Right cardiac atrium (tissue), 5 donors: ENCODE results near the gene TEX26. TPM values are rescaled to one million over a fixed set of nuclear protein-coding genes. Genes with fewer than 3 reads are reported as not detected.
"Not testable (repeated sequence)": the region's sequence is repeated elsewhere in the genome, so short reads cannot be mapped to it uniquely, and the experiment has no call there.

Source experiments
- ATAC-seq, 2 donors: fragments of 200-7000 bp; cut with Tn5 transposase; one replicate each; pipeline versions ENCODE4 v1.8.0 to v1.9.1; 2020; ENCODE audit warnings: moderate library complexity in 2 of 2, mild to moderate bottlenecking in 1 of 2
- DNase-seq, 3 donors: peaks; one replicate each; pipeline ENCODE4 v3.0.0-alpha.2; 2020
- H3K27ac ChIP-seq: one replicate; pipeline ENCODE4 v1.5.1; 2013; ENCODE audit warnings: mild to moderate bottlenecking, low read length, control low read depth, moderate library complexity
- H3K27me3 ChIP-seq: one replicate; pipeline ENCODE4 v1.6.1; 2013; ENCODE audit not compliant: control insufficient read depth, insufficient read depth
- H3K4me1 ChIP-seq: one replicate; pipeline ENCODE4 v1.6.1; 2013; ENCODE audit warnings: low read length; ENCODE audit not compliant: control insufficient read depth, insufficient read depth
- H3K4me3 ChIP-seq: one replicate; pipeline ENCODE4 v1.5.1; 2013; ENCODE audit warnings: low read length, control low read depth
- H3K9me3 ChIP-seq: one replicate; pipeline ENCODE4 v1.6.1; 2013; ENCODE audit warnings: low read length; ENCODE audit not compliant: control insufficient read depth
- WGBS: extraction: QIAGEN DNeasy Blood & Tissue Kit; methylation state at CpG from one replicate; pipeline ENCODE4 v1.1.7; 2013; 5-methylcytosine and 5-hydroxymethylcytosine counted together
- intact Hi-C, 4 donors: fragments of 100-400 bp; cut with DNase I; formaldehyde crosslinking; loops; one replicate each; pipeline versions ENCODE4 v1.11.0 to v1.14.0; 2022 to 2023
- polyA plus RNA-seq: library from polyadenylated mRNA; stranded (reverse); fragments of 200-250 nt; gene quantifications from one replicate; pipeline ENCODE4 v1.2.3, GENCODE V29; 2013
- total RNA-seq, 4 donors: library from RNA; stranded (reverse); fragmentation: NEBNext Ultra II Directional; extraction: Animal tissue kit (Norgen Biotek cat#: 25700); gene quantifications; one replicate each; pipeline ENCODE4 v1.2.1, GENCODE V29; 2021
- donor health status: healthy with polysubstance abuse.
- donor health status: DM: no; HTN: yes; CAD: no.
- donor health status: DM: no; HTN: no; CAD: no.
- donor health status: DM: no; HTN: yes; CAD: no; lungs with severe emphysema.
- donor health status: DM: yes; HTN: yes; CAD: no.

The TEX26 gene
- total and polyA plus RNA-seq, 5 donors, result 0.27 TPM; not detected in 4

GRCh38 chr13:30920162-30920909 lies 12.1 kb upstream of the TEX26 start:
- Histone ChIP-seq H3K27ac (no peak overlapping the region), H3K4me1 (no peaks in the 10 kb centered on the region), H3K27me3 (no peaks in the 10 kb centered on the region), H3K4me3 (no peak overlapping the region), H3K9me3 (no peaks in the 10 kb centered on the region)
- 85% methylated on average over 5 of the region's 5 CpGs for WGBS
- intact Hi-C loops, result no loop called here
- ATAC-seq (no peak), DNase-seq (no peak)

GRCh38 chr13:30923418-30923817 lies 9.0 kb upstream of the TEX26 start:
- no peak for ATAC-seq
- intact Hi-C loops, result no loop called here
- Histone ChIP-seq H3K27me3 (no peaks in the 10 kb centered on the region), H3K4me3 (no peak overlapping the region), H3K9me3 (no peaks in the 10 kb centered on the region), H3K4me1 (no peaks in the 10 kb centered on the region), H3K27ac (no peak overlapping the region)
- 97% methylated on average over 1 of the region's 1 CpG for WGBS
- DNase-seq, result no peak

GRCh38 chr13:30924721-30925120 lies 7.7 kb upstream of the TEX26 start:
- ATAC-seq, result no peak

GRCh38 chr13:30925429-30925828 lies 7.0 kb upstream of the TEX26 start:
- DNase-seq, result no peak
- H3K27ac ChIP-seq, result no peak overlapping the region
- no peak for ATAC-seq
- H3K4me3 ChIP-seq, result no peak overlapping the region
- no peaks in the 10 kb centered on the region for H3K9me3 ChIP-seq
- WGBS, result 92% methylated on average over 1 of the region's 1 CpG
- intact Hi-C loops, result no loop called here
- no peaks in the 10 kb centered on the region for H3K27me3 ChIP-seq
- no peaks in the 10 kb centered on the region for H3K4me1 ChIP-seq

More at GRCh38 chr13:30924721-30925120, 7.7 kb upstream of the TEX26 start:
- WGBS, result 83% methylated on average over 3 of the region's 3 CpGs
- intact Hi-C loops, result no loop called here
- no peak for DNase-seq
- H3K27me3 ChIP-seq, result no peaks in the 10 kb centered on the region
- no peaks in the 10 kb centered on the region for H3K4me1 ChIP-seq
- H3K27ac ChIP-seq, result no peak overlapping the region
- no peaks in the 10 kb centered on the region for H3K9me3 ChIP-seq
- no peak overlapping the region for H3K4me3 ChIP-seq

GRCh38 chr13:30926781-30927180 lies 5.7 kb upstream of the TEX26 start:
- DNase-seq, result no peak
- ATAC-seq, result no peak
- Histone ChIP-seq H3K27me3 (no peaks in the 10 kb centered on the region), H3K27ac (no peak overlapping the region), H3K4me3 (no peak overlapping the region), H3K9me3 (no peaks in the 10 kb centered on the region), H3K4me1 (no peaks in the 10 kb centered on the region)
- WGBS, result 89% methylated on average over 3 of the region's 3 CpGs
- intact Hi-C loops, result no loop called here

- intact Hi-C loops, H3K27ac ChIP-seq, H3K27me3 ChIP-seq, H3K4me1 ChIP-seq, H3K4me3 ChIP-seq, H3K9me3 ChIP-seq, ATAC-seq, DNase-seq: not testable (repeated sequence)
- WGBS, result 69% methylated on average over 3 of the region's 3 CpGs
These were observed 5.3 kb upstream of the TEX26 start for GRCh38 chr13:30927188-30927587.

GRCh38 chr13:30927595-30927994 lies 4.9 kb upstream of the TEX26 start:
- no peak overlapping the region for H3K4me3 ChIP-seq
- DNase-seq (no peak), ATAC-seq (no peak)
- no peaks in the 10 kb centered on the region for H3K4me1 ChIP-seq
- whole genome bisulfite sequencing, result 95% methylated on average over 1 of the region's 1 CpG
- intact Hi-C loops, result no loop called here
- no peak overlapping the region for H3K27ac ChIP-seq
- no peaks in the 10 kb centered on the region for H3K27me3 ChIP-seq
- no peaks in the 10 kb centered on the region for H3K9me3 ChIP-seq

GRCh38 chr13:30928978-30929377 lies 3.5 kb upstream of the TEX26 start:
- WGBS, result 79% methylated on average over 5 of the region's 5 CpGs
- ATAC-seq (no peak), DNase-seq (no peak)
- no peaks in the 10 kb centered on the region for H3K9me3 ChIP-seq
- no peaks in the 10 kb centered on the region for H3K4me1 ChIP-seq
- H3K4me3 ChIP-seq, result no peak overlapping the region
- no peaks in the 10 kb centered on the region for H3K27me3 ChIP-seq
- no peak overlapping the region for H3K27ac ChIP-seq
- intact Hi-C loops, result no loop called here

GRCh38 chr13:30933354-30933670 lies 856 bp downstream of the TEX26 start:
- H3K9me3 ChIP-seq, result no peaks in the 10 kb centered on the region
- WGBS, result 73% methylated on average over 3 of the region's 3 CpGs
- ATAC-seq (peak; percentile 48 to 56), DNase-seq (no peak)
- H3K27me3 ChIP-seq, result no peaks in the 10 kb centered on the region
- no peaks in the 10 kb centered on the region for H3K4me1 ChIP-seq
- no peak overlapping the region for H3K4me3 ChIP-seq
- no peak overlapping the region for H3K27ac ChIP-seq
- intact Hi-C loops, result no loop called here

GRCh38 chr13:30934381-30934780 lies 1.9 kb downstream of the TEX26 start:
- DNase-seq (no peak), ATAC-seq (no peak)
- no peaks in the 10 kb centered on the region for H3K9me3 ChIP-seq
- intact Hi-C loops, result no loop called here
- no peak overlapping the region for H3K27ac ChIP-seq
- H3K4me1 ChIP-seq, result no peaks in the 10 kb centered on the region
- no peaks in the 10 kb centered on the region for H3K27me3 ChIP-seq
- 80% methylated on average over 6 of the region's 6 CpGs for WGBS
- H3K4me3 ChIP-seq, result no peak overlapping the region

- intact Hi-C loops, result no loop called here
- 92% methylated on average over 3 of the region's 3 CpGs for WGBS
- no peaks in the 10 kb centered on the region for H3K27me3 ChIP-seq
These were observed 2.3 kb downstream of the TEX26 start for GRCh38 chr13:30934803-30935202.

GRCh38 chr13:30936971-30937370 lies 4.5 kb downstream of the TEX26 start:
- H3K9me3 ChIP-seq, result no peaks in the 10 kb centered on the region
- 76% methylated on average over 4 of the region's 4 CpGs for WGBS

More at GRCh38 chr13:30934803-30935202, 2.3 kb downstream of the TEX26 start:
- H3K27ac ChIP-seq, result no peak overlapping the region
- H3K4me3 ChIP-seq, result no peak overlapping the region
- no peaks in the 10 kb centered on the region for H3K4me1 ChIP-seq
- DNase-seq, result no peak
- H3K9me3 ChIP-seq, result no peaks in the 10 kb centered on the region
- no peak for ATAC-seq

More at GRCh38 chr13:30936971-30937370, 4.5 kb downstream of the TEX26 start:
- Histone ChIP-seq H3K27me3 (no peaks in the 10 kb centered on the region), H3K4me3 (no peak overlapping the region), H3K27ac (no peak overlapping the region), H3K4me1 (no peaks in the 10 kb centered on the region)
- ATAC-seq (no peak), DNase-seq (no peak)
- intact Hi-C loops, result no loop called here
